H1 (cell line): ENCODE measurements around the gene PTX3. TPM values are rescaled to one million over a fixed set of nuclear protein-coding genes. Genes with fewer than 3 reads are reported as not detected.

Experiments
- CTCF ChIA-PET: fragments of 300-600 bp; sonication (Branson Sonifier 250); formaldehyde crosslinking; loops from one replicate; lab custom pipeline; 2021; ENCODE audit not compliant: partially characterized antibody; lab: Charles Lee
- POLR2A ChIA-PET: fragments of 300-600 bp; sonication (Branson Sonifier 250); formaldehyde crosslinking; loops from one replicate; lab custom pipeline; 2021; ENCODE audit warnings: inconsistent platforms; ENCODE audit not compliant: partially characterized antibody; lab: Charles Lee
- DNase-seq, 2 experiments: peaks; one replicate each; pipeline versions ENCODE4 v3.0.0 to v3.0.0-alpha.2; 2010 to 2022; ENCODE audit warnings: low spot score in 2 of 2, low read depth in 1 of 2, mixed read lengths in 1 of 2
- FAIRE-seq: peaks from 2 replicates; lab custom pipeline; 2011; peaks lifted over from hg19 to GRCh38; lab: Jason Lieb, UNC
- H2AFZ ChIP-seq: 2 replicates; pipeline ENCODE4 v1.8.1; 2012; ENCODE audit warnings: low read length, inconsistent platforms
- H2AK5ac ChIP-seq: 2 replicates; pipeline ENCODE4 v1.6.1; 2013; ENCODE audit warnings: low read depth, low read length
- H2BK120ac ChIP-seq: replicated peaks from 2 replicates; pipeline ENCODE3; 2013; ENCODE audit warnings: low read depth, low read length, inconsistent platforms
- H2BK12ac ChIP-seq: 2 replicates; pipeline ENCODE4 v1.6.1; 2013; ENCODE audit warnings: low read depth, low read length
- H2BK15ac ChIP-seq: 2 replicates; pipeline ENCODE4 v1.6.1; 2013; ENCODE audit warnings: low read length
- H2BK20ac ChIP-seq: 2 replicates; pipeline ENCODE4 v1.6.1; 2013; ENCODE audit warnings: low read length
- H2BK5ac ChIP-seq: 2 replicates; pipeline ENCODE4 v1.6.1; 2013; ENCODE audit warnings: low read depth, low read length
- H3K14ac ChIP-seq: 2 replicates; pipeline ENCODE4 v1.6.1; 2013; ENCODE audit warnings: inconsistent platforms; ENCODE audit not compliant: insufficient read length
- H3K18ac ChIP-seq: 2 replicates; pipeline ENCODE4 v1.6.1; 2013; ENCODE audit warnings: low read length; ENCODE audit errors: extremely low read depth
- H3K23ac ChIP-seq: 2 replicates; pipeline ENCODE4 v1.6.1; 2013; ENCODE audit warnings: inconsistent platforms; ENCODE audit not compliant: insufficient read length
- H3K23me2 ChIP-seq: 2 replicates; pipeline ENCODE4 v1.6.1; 2013; ENCODE audit warnings: low read depth, low read length
- H3K27ac ChIP-seq: 2 replicates; pipeline ENCODE4 v1.6.1; 2011; ENCODE audit warnings: low read depth, low read length, inconsistent platforms
- H3K27me3 ChIP-seq, 4 experiments: replicated peaks in 1 of 4; 1 replicate in 1 of 4; 2 replicates in 3 of 4; pipeline versions ENCODE4 v1.6.1 to v1.8.1; 2011 to 2013; ENCODE audit warnings: low read length in 3 of 4, mild to moderate bottlenecking in 3 of 4, inconsistent platforms in 2 of 4, mixed read lengths in 2 of 4, moderate library complexity in 1 of 4; ENCODE audit not compliant: control insufficient read depth in 3 of 4, insufficient read depth in 3 of 4; ENCODE audit errors: extremely low read depth in 1 of 4
- H3K36me3 ChIP-seq, 4 experiments: 2 replicates each; pipeline versions ENCODE4 v1.6.1 to v1.8.1; 2011 to 2013; ENCODE audit warnings: mild to moderate bottlenecking in 4 of 4, low read length in 3 of 4, moderate library complexity in 2 of 4, control low read depth in 1 of 4, inconsistent platforms in 1 of 4; ENCODE audit not compliant: insufficient read depth in 4 of 4, control insufficient read depth in 2 of 4
- H3K4ac ChIP-seq: replicated peaks from 2 replicates; pipeline ENCODE3; 2013; ENCODE audit warnings: low read length, low read depth, mixed read lengths, inconsistent platforms; ENCODE audit not compliant: insufficient read length
- H3K4me1 ChIP-seq, 4 experiments: replicated peaks in 1 of 4; 1 replicate in 1 of 4; 2 replicates in 3 of 4; pipeline versions ENCODE4 v1.6.1 to v1.8.1; 2011 to 2013; ENCODE audit warnings: low read length in 3 of 4, inconsistent platforms in 2 of 4, mixed read lengths in 1 of 4; ENCODE audit not compliant: insufficient read depth in 4 of 4, control insufficient read depth in 3 of 4
- H3K4me2 ChIP-seq, 2 experiments: 2 replicates each; pipeline versions ENCODE4 v1.6.1 to v1.8.1; 2011 to 2013; ENCODE audit warnings: low read depth in 2 of 2, low read length in 2 of 2, control low read depth in 1 of 2, inconsistent platforms in 1 of 2, mild to moderate bottlenecking in 1 of 2; ENCODE audit not compliant: insufficient read depth in 1 of 2
- H3K4me3 ChIP-seq, 4 experiments: fragments of 200-600, 300-600 bp in 1 of 4; sonication (generic), shearing (Covaris generic), sonication (Bioruptor Twin) in 1 of 4; 2 replicates each; pipeline versions ENCODE4 v1.5.1 to v1.8.1; 2011 to 2016; ENCODE audit warnings: low read length in 4 of 4, low read depth in 3 of 4, control low read depth in 2 of 4, inconsistent platforms in 2 of 4, mild to moderate bottlenecking in 2 of 4, mixed read lengths in 1 of 4, moderate library complexity in 1 of 4; ENCODE audit not compliant: insufficient read depth in 2 of 4; ENCODE audit errors: extremely low read depth in 1 of 4
- H3K56ac ChIP-seq: replicated peaks from 2 replicates; pipeline ENCODE3; 2013; ENCODE audit warnings: low read depth, mild to moderate bottlenecking, mixed read lengths, low read length, inconsistent platforms; ENCODE audit not compliant: insufficient read length
- H3K79me1 ChIP-seq: 2 replicates; pipeline ENCODE4 v1.6.1; 2013; ENCODE audit warnings: low read depth, low read length, control low read depth
- H3K79me2 ChIP-seq, 2 experiments: 2 replicates each; pipeline versions ENCODE4 v1.6.1 to v1.8.1; 2012 to 2013; ENCODE audit warnings: low read length in 2 of 2, mild to moderate bottlenecking in 2 of 2, inconsistent platforms in 1 of 2; ENCODE audit not compliant: insufficient read depth in 2 of 2, control insufficient read depth in 1 of 2
- H3K9ac ChIP-seq, 4 experiments: replicated peaks in 1 of 4; 1 replicate in 1 of 4; 2 replicates in 3 of 4; pipeline versions ENCODE4 v1.6.1 to v1.8.1; 2011 to 2013; ENCODE audit warnings: low read depth in 3 of 4, low read length in 3 of 4, control low read depth in 2 of 4, mild to moderate bottlenecking in 2 of 4, moderate library complexity in 2 of 4, inconsistent platforms in 1 of 4; ENCODE audit errors: extremely low read depth in 1 of 4
- H3K9me3 ChIP-seq, 2 experiments: 2 replicates each; pipeline versions ENCODE4 v1.6.1 to v1.8.1; 2012 to 2013; ENCODE audit warnings: mild to moderate bottlenecking in 2 of 2, moderate library complexity in 2 of 2, control low read depth in 1 of 2, inconsistent platforms in 1 of 2, low read depth in 1 of 2, low read length in 1 of 2, mixed read lengths in 1 of 2; ENCODE audit not compliant: insufficient read depth in 2 of 2
- H4K20me1 ChIP-seq, 2 experiments: replicated peaks in 1 of 2; 2 replicates each; pipeline versions ENCODE3 to v1.8.1; 2011 to 2013; ENCODE audit warnings: inconsistent platforms in 2 of 2, low read length in 2 of 2, mild to moderate bottlenecking in 1 of 2; ENCODE audit not compliant: insufficient read depth in 2 of 2, control insufficient read depth in 1 of 2
- H4K5ac ChIP-seq: 2 replicates; pipeline ENCODE4 v1.6.1; 2013; ENCODE audit warnings: low read length, low read depth, mixed read lengths, inconsistent platforms; ENCODE audit not compliant: insufficient read length
- H4K8ac ChIP-seq: 2 replicates; pipeline ENCODE4 v1.8.0; 2013; ENCODE audit warnings: mild to moderate bottlenecking, moderate library complexity, low read length, inconsistent platforms; ENCODE audit not compliant: insufficient read depth; ENCODE audit errors: extremely low read depth
- H4K91ac ChIP-seq: replicated peaks from 2 replicates; pipeline ENCODE3; 2013; ENCODE audit warnings: low read length, mixed read lengths, inconsistent platforms; ENCODE audit not compliant: insufficient read length
- BACH1 ChIP-seq: IDR thresholded peaks from 2 replicates; pipeline ENCODE4 v1.6.1; 2012; ENCODE audit warnings: low read length, improper control_type of control experiment
- CBX5 ChIP-seq: fragments of 300-800, 300-1000 bp; sonication (generic); IDR thresholded peaks from 2 replicates; pipeline ENCODE4 v1.7.1; 2016; ENCODE audit warnings: antibody characterized with exemption, low read length, low read depth
- E2F6 ChIP-seq: IDR thresholded peaks from 2 replicates; pipeline ENCODE4 v1.6.1; 2012; ENCODE audit warnings: inconsistent platforms
- EP300 ChIP-seq, 2 experiments: IDR thresholded peaks; 1 replicate in 1 of 2; 2 replicates in 1 of 2; pipeline ENCODE4 v1.6.1; 2011 to 2012; ENCODE audit warnings: low read depth in 2 of 2, low read length in 2 of 2, mild to moderate bottlenecking in 2 of 2, borderline replicate concordance in 1 of 2, inconsistent platforms in 1 of 2, moderate library complexity in 1 of 2
- JUND ChIP-seq: IDR thresholded peaks from 2 replicates; pipeline ENCODE4 v1.6.1; 2011; ENCODE audit warnings: mild to moderate bottlenecking, improper control_type of control experiment, low read length
- KDM1A ChIP-seq: fragments of 200-600, 300-600 bp; sonication (generic); IDR thresholded peaks from 2 replicates; pipeline ENCODE4 v1.7.1; 2016; ENCODE audit warnings: mild to moderate bottlenecking, low read length, borderline replicate concordance
- NRF1 ChIP-seq: IDR thresholded peaks from 2 replicates; pipeline ENCODE4 v1.6.1; 2011; ENCODE audit warnings: mild to moderate bottlenecking, low read depth, low read length, improper control_type of control experiment
- RBBP5 ChIP-seq: IDR thresholded peaks from 2 replicates; pipeline ENCODE4 v1.7.1; 2012; ENCODE audit warnings: low read depth, mild to moderate bottlenecking, inconsistent platforms, low read length, moderate library complexity, borderline replicate concordance
- SIX5 ChIP-seq: IDR thresholded peaks from 2 replicates; pipeline ENCODE4 v1.6.1; 2011; ENCODE audit warnings: mild to moderate bottlenecking, low read depth, low read length
- SP2 ChIP-seq: IDR thresholded peaks from 2 replicates; pipeline ENCODE4 v1.6.1; 2012; ENCODE audit warnings: mild to moderate bottlenecking, low read length, inconsistent platforms
- SUZ12 ChIP-seq: fragments of 200-600 bp; sonication (generic); IDR thresholded peaks from 2 replicates; pipeline ENCODE4 v1.6.1; 2012; ENCODE audit warnings: mild to moderate bottlenecking, inconsistent platforms, low read length, moderate library complexity, mixed read lengths
- TAF7 ChIP-seq: optimal IDR thresholded peaks from 2 replicates; pipeline ENCODE3; 2011; ENCODE audit warnings: low read depth, mild to moderate bottlenecking, inconsistent platforms, low read length, moderate library complexity, borderline replicate concordance
- TCF12 ChIP-seq: IDR thresholded peaks from 2 replicates; pipeline ENCODE4 v1.6.1; 2011; ENCODE audit warnings: low read depth, mild to moderate bottlenecking, low read length
- TEAD4 ChIP-seq: IDR thresholded peaks from 2 replicates; pipeline ENCODE4 v1.6.1; 2012; ENCODE audit warnings: low read depth, low read length, inconsistent platforms, mixed read lengths
- YY1 ChIP-seq: IDR thresholded peaks from 2 replicates; pipeline ENCODE4 v1.6.1; 2011; ENCODE audit warnings: low read depth, mild to moderate bottlenecking, low read length
- WGBS, 2 experiments: shearing (Covaris generic) in 1 of 2; methylation state at CpG; one replicate each; pipeline versions ENCODE4 v1.1.6 to v1.1.7; 2013 to 2015; ENCODE audit warnings: low lambda C conversion rate in 2 of 2, mixed read lengths in 2 of 2, inconsistent platforms in 1 of 2, low coverage in 1 of 2, missing lambda C conversion rate in 1 of 2; ENCODE audit not compliant: insufficient replicate concordance in 2 of 2, insufficient coverage in 1 of 2, insufficient read length in 1 of 2; ENCODE audit errors: extremely low coverage in 1 of 2, missing lambda C conversion rate in 1 of 2; 5-methylcytosine and 5-hydroxymethylcytosine counted together
- polyA plus RNA-seq, 7 experiments: library from polyadenylated mRNA; depleted of rRNA in 3 of 7; stranded (reverse) in 5 of 7; unstranded in 2 of 7; fragments of >200 nt in 5 of 7; fragments of 200-250 nt in 2 of 7; gene quantifications; 1 replicate in 5 of 7; 2 replicates in 1 of 7; 4 replicates in 1 of 7; pipeline versions ENCODE4 v1.2.1 to v1.2.3, GENCODE V29; 2011 to 2013; ENCODE audit warnings: missing spikeins in 2 of 7, mixed read lengths in 2 of 7
- total RNA-seq: library from RNA; stranded (reverse); fragmentation: NEBNext Ultra II Directional; extraction: Animal tissue kit (Norgen Biotek cat#: 25700); gene quantifications from 2 replicates; pipeline ENCODE4 v1.2.1, GENCODE V29; 2021

Gene PTX3
- total and polyA plus RNA-seq, 2 of the 8 experiments (the other 6 are each of a cell fraction or from before 2014, with no cell fraction given): 1.2 to 1.7 TPM

- CTCF ChIA-PET: no interaction called here
- no peak overlapping the region for H2AFZ ChIP-seq
- H3K18ac ChIP-seq: no peak overlapping the region
- H2BK20ac ChIP-seq: no peak overlapping the region
- H4K20me1 ChIP-seq: no peaks in the 10 kb centered on the region
- no peaks in the 10 kb centered on the region for H3K4me1 ChIP-seq
- no peak for FAIRE-seq
- no peak overlapping the region for H3K4me3 ChIP-seq
- H2AK5ac ChIP-seq: no peak overlapping the region
- no peaks in the 10 kb centered on the region; a peak in 1 of 8 replicates for H3K36me3 ChIP-seq
- H3K23ac ChIP-seq: no peak overlapping the region
- no peaks in the 10 kb centered on the region for H3K79me1 ChIP-seq
- no peak overlapping the region for H3K56ac ChIP-seq
- H4K8ac ChIP-seq: no peak overlapping the region
- no peak overlapping the region for H3K9ac ChIP-seq
- no peak for DNase-seq
- H3K4ac ChIP-seq: no peak overlapping the region
- H2BK12ac ChIP-seq: no peak overlapping the region
- H3K27ac ChIP-seq: no peak overlapping the region
- H2BK5ac ChIP-seq: no peak overlapping the region
- H2BK120ac ChIP-seq: no peak overlapping the region
- no peaks in the 10 kb centered on the region for H3K9me3 ChIP-seq
- H3K27me3 ChIP-seq: no peaks in the 10 kb centered on the region
- no peak overlapping the region for H4K5ac ChIP-seq
- POLR2A ChIA-PET: no interaction called here
- H4K91ac ChIP-seq: no peak overlapping the region
- H3K79me2 ChIP-seq: no peaks in the 10 kb centered on the region
- 94% methylated on average over 1 of the region's 1 CpG; no CpG with 5 or more reads in 1 of the 2 experiments for WGBS, 2 experiments
- H3K4me2 ChIP-seq: no peak overlapping the region
- H3K14ac ChIP-seq: no peak overlapping the region
- H3K23me2 ChIP-seq: no peaks in the 10 kb centered on the region
- H2BK15ac ChIP-seq: no peak overlapping the region
- TF ChIP-seq SIX5 (no peak), TEAD4 (no peak), JUND (no peak), BACH1 (no peak), SUZ12 (no peak), YY1 (no peak), CBX5 (no peak), TCF12 (no peak), SP2 (no peak), KDM1A (no peak), RBBP5 (no peak), EP300 (IDR thresholded peaks at IDR 0.05; ENCODE audit: borderline replicate concordance in 1 of 2, low read depth in 2 of 2, low read length in 2 of 2) (no peak), E2F6 (no peak), TAF7 (no peak), NRF1 (no peak)
These were observed 42.2 kb upstream of the PTX3 start for GRCh38 chr3:157394411-157394810.
